Measurements from ENCODE around the gene ELMOD1.

Gene ELMOD1

GRCh38 chr11:107590460-107591377, at the start of gene ELMOD1:
ELMOD1 (plus strand) TSS chr11:107591147; CDS start chr11:107618190, 27,043 bp downstream.
- no peaks in the 10 kb centered on the region for H3K79me2 ChIP-seq
- H3K4me2 ChIP-seq (ENCODE audit: low read length): peak within 1 kb of the TSS; percentile 83
- H3K4me3 ChIP-seq (ENCODE audit: low read depth, low read length): peak within 1 kb of the TSS; percentile 57
- no peak for TF ChIP-seq CTCF (IDR thresholded peaks at IDR 0.05)
- no peak within 1 kb of the TSS for H3K9ac ChIP-seq
- no peaks in the 10 kb centered on the region for H3K4me1 ChIP-seq
- no peaks in the 10 kb centered on the region for H3K27me3 ChIP-seq (ENCODE audit: control insufficient read depth, insufficient read depth, low read length)
- peak within 1 kb of the TSS; percentile 88 for H2AFZ ChIP-seq
- H3K9me3 ChIP-seq (ENCODE audit: control insufficient read depth, low read length): no peaks in the 10 kb centered on the region
- no peak within 1 kb of the TSS for H3K27ac ChIP-seq
- no peaks in the 10 kb centered on the region for H3K36me3 ChIP-seq (ENCODE audit: control insufficient read depth, insufficient read depth, low read length)

DNA sequence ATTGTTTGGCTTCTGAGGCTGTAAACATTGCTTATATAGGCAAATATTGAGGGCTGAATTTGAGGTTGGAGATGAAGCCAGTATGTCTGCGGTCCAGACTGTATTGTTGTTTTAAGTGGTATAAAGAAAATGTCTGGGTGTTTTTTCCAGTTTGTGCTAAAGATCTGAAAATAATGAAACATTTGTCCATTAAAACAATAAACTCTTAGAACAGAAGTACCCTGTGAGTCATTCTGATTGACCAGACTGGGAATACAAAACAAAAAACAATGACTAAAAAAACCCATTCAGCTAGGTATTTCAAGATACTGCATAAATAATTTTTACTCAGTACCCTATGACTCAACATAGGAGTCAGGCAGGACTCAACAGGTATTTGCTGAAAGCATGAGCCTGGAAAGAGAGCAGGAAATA, 45.8 kb upstream of the ELMOD1 start:
- Histone ChIP-seq H3K27me3 (ENCODE audit: control insufficient read depth, insufficient read depth, low read length) (no peaks in the 10 kb centered on the region), H3K79me2 (no peaks in the 10 kb centered on the region)
- TF ChIP-seq CTCF (IDR thresholded peaks at IDR 0.05): no peak

DNA sequence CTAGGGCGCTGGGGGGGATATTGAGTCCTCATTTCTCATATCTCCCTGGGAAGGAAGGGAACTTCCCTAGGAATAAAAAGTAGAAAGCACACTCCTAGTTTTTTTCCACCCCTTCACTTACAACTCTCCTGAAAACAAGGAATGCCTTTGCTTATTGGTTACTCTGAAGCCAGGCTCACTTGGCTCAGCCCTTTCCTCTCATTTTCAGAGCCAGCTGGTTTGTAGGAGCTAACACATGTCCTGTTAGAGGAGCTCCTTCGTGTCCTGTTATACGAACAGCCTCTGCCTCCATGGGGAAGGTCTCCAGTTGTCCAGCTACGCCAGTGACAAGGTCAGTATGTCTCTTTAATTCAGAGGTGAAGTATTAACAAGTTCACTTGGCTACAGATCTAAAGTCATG, 43.0 kb upstream of the ELMOD1 start:
- no peak overlapping the region for H3K9ac ChIP-seq
- H3K9me3 ChIP-seq (ENCODE audit: control insufficient read depth, low read length): no peaks in the 10 kb centered on the region
- H2AFZ ChIP-seq: no peak overlapping the region
- no peaks in the 10 kb centered on the region for H3K36me3 ChIP-seq (ENCODE audit: control insufficient read depth, insufficient read depth, low read length)
- no peaks in the 10 kb centered on the region for H3K79me2 ChIP-seq
- no peaks in the 10 kb centered on the region for H3K27me3 ChIP-seq (ENCODE audit: control insufficient read depth, insufficient read depth, low read length)
- no peaks in the 10 kb centered on the region for H3K4me1 ChIP-seq
- H3K27ac ChIP-seq: no peak overlapping the region
- TF ChIP-seq CTCF (IDR thresholded peaks at IDR 0.05): no peak
- H3K4me2 ChIP-seq (ENCODE audit: low read length): no peak overlapping the region
- H3K4me3 ChIP-seq (ENCODE audit: low read depth, low read length): no peak overlapping the region

More for the DNA sequence above, 45.8 kb upstream of the ELMOD1 start:
- Histone ChIP-seq H3K4me3 (ENCODE audit: low read depth, low read length) (no peak overlapping the region), H3K9me3 (ENCODE audit: control insufficient read depth, low read length) (no peaks in the 10 kb centered on the region), H3K4me1 (no peaks in the 10 kb centered on the region), H2AFZ (no peak overlapping the region), H3K36me3 (ENCODE audit: control insufficient read depth, insufficient read depth, low read length) (no peaks in the 10 kb centered on the region), H3K27ac (no peak overlapping the region), H3K4me2 (ENCODE audit: low read length) (no peak overlapping the region), H3K9ac (no peak overlapping the region)

DNA sequence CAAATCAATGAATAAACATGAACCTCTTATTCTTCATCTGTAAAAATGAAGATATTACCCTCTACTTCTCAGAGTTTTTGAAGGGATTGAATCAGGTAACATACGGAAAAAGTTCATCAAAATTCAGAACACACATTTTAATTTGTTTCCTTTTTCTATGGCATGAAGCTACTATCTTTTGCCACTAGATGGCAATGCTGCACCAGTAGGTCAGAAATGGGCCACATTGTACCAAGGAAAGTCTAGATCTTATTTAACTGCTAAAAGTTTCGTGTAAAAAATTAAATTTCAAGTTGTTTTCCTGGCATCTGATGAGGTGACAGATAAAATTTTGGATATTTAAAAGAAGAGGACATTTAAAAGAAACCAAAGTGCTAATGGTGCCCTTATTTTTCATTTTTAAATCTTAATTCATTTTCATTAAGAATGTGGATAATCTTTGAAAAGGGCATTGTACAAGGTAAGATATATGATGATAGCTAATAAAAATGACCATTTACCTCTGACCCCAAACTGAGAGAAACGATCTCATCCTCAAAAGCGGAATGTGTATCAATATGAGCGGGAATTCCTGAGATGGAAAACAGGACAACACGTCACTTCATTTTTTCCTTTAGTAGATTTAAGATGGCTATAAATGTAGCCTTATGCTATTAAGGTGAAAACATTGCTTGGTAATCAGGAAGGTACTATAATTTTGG, 41.5 kb upstream of the ELMOD1 start:
- H2AFZ ChIP-seq: no peak overlapping the region
- H3K27ac ChIP-seq: no peak overlapping the region
- H3K4me3 ChIP-seq (ENCODE audit: low read depth, low read length): no peak overlapping the region
- no peaks in the 10 kb centered on the region for H3K27me3 ChIP-seq (ENCODE audit: control insufficient read depth, insufficient read depth, low read length)
- no peaks in the 10 kb centered on the region for H3K9me3 ChIP-seq (ENCODE audit: control insufficient read depth, low read length)
- TF ChIP-seq CTCF (IDR thresholded peaks at IDR 0.05): peak; percentile 62
- H3K4me1 ChIP-seq: no peaks in the 10 kb centered on the region
- H3K4me2 ChIP-seq (ENCODE audit: low read length): no peak overlapping the region
- H3K36me3 ChIP-seq (ENCODE audit: control insufficient read depth, insufficient read depth, low read length): no peaks in the 10 kb centered on the region
- H3K79me2 ChIP-seq: no peaks in the 10 kb centered on the region
- H3K9ac ChIP-seq: no peak overlapping the region

Data from parathyroid adenoma (tissue), 2 donors.